IMR-90 (cell line): ENCODE results near the gene SLIT3. TPM values are rescaled to one million over a fixed set of nuclear protein-coding genes. Genes with fewer than 3 reads are reported as not detected.

Source experiments
- ATAC-seq: fragments of 200-7000 bp; cut with Tn5 transposase; 2 replicates; pipeline ENCODE4 v1.9.1; 2020; ENCODE audit warnings: low read depth, mild to moderate bottlenecking, moderate library complexity
- BruUV-seq: library from RNA; stranded (reverse); fragments of 400-500 nt; replicated peaks from 2 replicates; lab custom pipeline; 2021; lab: Mats Ljungman, UMichigan
- CTCF ChIA-PET: fragments of 300-600 bp; formaldehyde crosslinking; extraction: SDS; loops from one replicate; lab custom pipeline; 2021; ENCODE audit warnings: antibody characterized with exemption; lab: Yijun Ruan, JAX
- POLR2A ChIA-PET: fragments of 300-600 bp; sonication (Branson Sonifier 250); formaldehyde crosslinking; loops from one replicate; lab custom pipeline; 2022; ENCODE audit warnings: antibody characterized with exemption; ENCODE audit not compliant: unreplicated experiment; lab: Charles Lee
- DNase-seq: peaks from one replicate; pipeline ENCODE4 v3.0.0; 2013
- H2AFZ ChIP-seq: replicated peaks from 2 replicates; pipeline ENCODE3; 2013; ENCODE audit warnings: low read length, mild to moderate bottlenecking; ENCODE audit not compliant: poor library complexity
- H2AK5ac ChIP-seq: 2 replicates; pipeline ENCODE4 v1.6.1; 2013; ENCODE audit warnings: low read depth, low read length, inconsistent platforms
- H2AK9ac ChIP-seq: replicated peaks from 2 replicates; pipeline ENCODE3; 2013; ENCODE audit warnings: mild to moderate bottlenecking, low read depth, low read length, moderate library complexity; ENCODE audit not compliant: poor library complexity
- H2BK120ac ChIP-seq: 2 replicates; pipeline ENCODE4 v1.6.1; 2013; ENCODE audit warnings: low read depth, low read length, inconsistent platforms
- H2BK15ac ChIP-seq: 3 replicates; pipeline ENCODE4 v1.6.1; 2013; ENCODE audit warnings: low read depth, low read length, inconsistent platforms
- H2BK20ac ChIP-seq: 2 replicates; pipeline ENCODE4 v1.6.1; 2013; ENCODE audit warnings: low read depth, mild to moderate bottlenecking, inconsistent platforms, low read length, moderate library complexity
- H2BK5ac ChIP-seq: 2 replicates; pipeline ENCODE4 v1.6.1; 2013; ENCODE audit warnings: mild to moderate bottlenecking, low read depth, low read length, inconsistent platforms; ENCODE audit not compliant: poor library complexity, severe bottlenecking
- H3K14ac ChIP-seq: replicated peaks from 2 replicates; pipeline ENCODE4 v1.6.1; 2013; ENCODE audit warnings: low read depth, low read length, inconsistent platforms
- H3K18ac ChIP-seq: 2 replicates; pipeline ENCODE4 v1.6.1; 2013; ENCODE audit warnings: low read depth, low read length, control low read depth
- H3K23ac ChIP-seq: 2 replicates; pipeline ENCODE4 v1.6.1; 2013; ENCODE audit warnings: low read depth, low read length, inconsistent platforms
- H3K27ac ChIP-seq: 2 replicates; pipeline ENCODE4 v1.5.1; 2013; ENCODE audit warnings: mild to moderate bottlenecking, control low read depth, low read length; ENCODE audit not compliant: insufficient read depth
- H3K27me3 ChIP-seq: 2 replicates; pipeline ENCODE4 v1.6.1; 2013; ENCODE audit warnings: low read length; ENCODE audit not compliant: control insufficient read depth, insufficient read depth
- H3K36me3 ChIP-seq: 2 replicates; pipeline ENCODE4 v1.6.1; 2013; ENCODE audit warnings: low read length, mixed read lengths; ENCODE audit not compliant: control insufficient read depth, insufficient read depth
- H3K4ac ChIP-seq: 2 replicates; pipeline ENCODE4 v1.6.1; 2013; ENCODE audit warnings: low read depth, low read length, inconsistent platforms
- H3K4me1 ChIP-seq: 2 replicates; pipeline ENCODE4 v1.6.1; 2013; ENCODE audit warnings: low read length, mixed read lengths; ENCODE audit not compliant: control insufficient read depth, insufficient read depth
- H3K4me2 ChIP-seq: 2 replicates; pipeline ENCODE4 v1.6.1; 2013; ENCODE audit warnings: low read depth, mild to moderate bottlenecking, control low read depth, low read length, moderate library complexity
- H3K4me3 ChIP-seq: 2 replicates; pipeline ENCODE4 v1.5.1; 2013; ENCODE audit warnings: low read depth, mild to moderate bottlenecking, control low read depth, low read length, moderate library complexity; ENCODE audit not compliant: insufficient read depth
- H3K56ac ChIP-seq: 2 replicates; pipeline ENCODE4 v1.6.1; 2013; ENCODE audit warnings: low read length, inconsistent platforms; ENCODE audit not compliant: insufficient read depth; ENCODE audit errors: extremely low read depth
- H3K79me1 ChIP-seq, 2 experiments: 2 replicates each; pipeline ENCODE4 v1.6.1; 2013; ENCODE audit warnings: low read length in 2 of 2, inconsistent platforms in 1 of 2, low read depth in 1 of 2
- H3K9ac ChIP-seq: 2 replicates; pipeline ENCODE4 v1.6.1; 2013; ENCODE audit warnings: low read depth, low read length, control low read depth
- H3K9me1 ChIP-seq: 2 replicates; pipeline ENCODE4 v1.6.1; 2013; ENCODE audit warnings: low read length, inconsistent platforms; ENCODE audit not compliant: insufficient read depth
- H3K9me3 ChIP-seq: 2 replicates; pipeline ENCODE4 v1.6.1; 2013; ENCODE audit warnings: low read length; ENCODE audit not compliant: control insufficient read depth, insufficient read depth
- H4K20me1 ChIP-seq: 2 replicates; pipeline ENCODE4 v1.6.1; 2013; ENCODE audit warnings: low read length, inconsistent platforms; ENCODE audit not compliant: insufficient read depth
- H4K5ac ChIP-seq: 2 replicates; pipeline ENCODE4 v1.6.1; 2013; ENCODE audit warnings: mild to moderate bottlenecking, low read depth, low read length, control low read depth
- H4K8ac ChIP-seq, 2 experiments: 2 replicates each; pipeline ENCODE4 v1.6.1; 2013; ENCODE audit warnings: low read depth in 2 of 2, low read length in 2 of 2, control low read depth in 1 of 2, inconsistent platforms in 1 of 2
- H4K91ac ChIP-seq: 2 replicates; pipeline ENCODE4 v1.6.1; 2013; ENCODE audit warnings: low read depth, low read length, inconsistent platforms; ENCODE audit not compliant: insufficient read depth
- BHLHE40 ChIP-seq: fragments of 150-350 bp; IDR thresholded peaks from 2 replicates; pipeline ENCODE4 v1.6.1; 2016; ENCODE audit warnings: mild to moderate bottlenecking, low read depth, low read length
- CEBPB ChIP-seq: IDR thresholded peaks from 2 replicates; pipeline ENCODE4 v1.6.1; 2012; ENCODE audit warnings: low read depth, low read length, improper control_type of control experiment
- CHD1 ChIP-seq: IDR thresholded peaks from 2 replicates; pipeline ENCODE4 v1.6.1; 2012; ENCODE audit warnings: low read depth, low read length, improper control_type of control experiment
- CTCF ChIP-seq: conservative IDR thresholded peaks from 2 replicates; pipeline ENCODE4 v1.5.1; 2012; ENCODE audit warnings: mild to moderate bottlenecking, low read depth, low read length, improper control_type of control experiment
- ELK1 ChIP-seq: fragments of 150-350 bp; IDR thresholded peaks from 2 replicates; pipeline ENCODE4 v1.6.1; 2016; ENCODE audit warnings: low read depth, mild to moderate bottlenecking, low read length, moderate library complexity, borderline replicate concordance
- MAZ ChIP-seq: IDR thresholded peaks from 2 replicates; pipeline ENCODE4 v1.6.1; 2012; ENCODE audit warnings: low read depth, mild to moderate bottlenecking, low read length, improper control_type of control experiment, moderate library complexity, borderline replicate concordance
- MXI1 ChIP-seq: IDR thresholded peaks from 2 replicates; pipeline ENCODE4 v1.6.1; 2012; ENCODE audit warnings: low read depth, mild to moderate bottlenecking, low read length, moderate library complexity, borderline replicate concordance
- NFE2L2 ChIP-seq: fragments of 150-350 bp; IDR thresholded peaks from 2 replicates; pipeline ENCODE4 v1.6.1; 2016; ENCODE audit warnings: low read depth, mild to moderate bottlenecking, low read length
- POLR2A ChIP-seq: IDR thresholded peaks from 2 replicates; pipeline ENCODE4 v1.6.1; 2012; ENCODE audit warnings: mild to moderate bottlenecking, low read depth, low read length
- RAD21 ChIP-seq: IDR thresholded peaks from 2 replicates; pipeline ENCODE4 v1.6.1; 2012; ENCODE audit warnings: low read length, improper control_type of control experiment
- RCOR1 ChIP-seq: IDR thresholded peaks from 2 replicates; pipeline ENCODE4 v1.6.1; 2012; ENCODE audit warnings: mild to moderate bottlenecking, low read length, improper control_type of control experiment; ENCODE audit not compliant: insufficient replicate concordance
- RFX5 ChIP-seq: IDR thresholded peaks from 2 replicates; pipeline ENCODE4 v1.8.0; 2012; ENCODE audit warnings: low read depth, mild to moderate bottlenecking, low read length, moderate library complexity
- SMC3 ChIP-seq: fragments of 150-350 bp; IDR thresholded peaks from 2 replicates; pipeline ENCODE4 v1.6.1; 2016; ENCODE audit warnings: low read depth, mild to moderate bottlenecking, antibody characterized with exemption, low read length, moderate library complexity
- USF2 ChIP-seq: fragments of 150-350 bp; IDR thresholded peaks from 2 replicates; pipeline ENCODE4 v1.6.1; 2017; ENCODE audit warnings: mild to moderate bottlenecking, antibody characterized with exemption, low read length, low read depth
- WGBS, 2 experiments: methylation state at CpG; one replicate each; pipeline versions ENCODE4 v1.1.5 to v1.1.7; 2013; ENCODE audit warnings: missing lambda C conversion rate in 2 of 2; ENCODE audit not compliant: insufficient read length in 1 of 2; ENCODE audit errors: extremely low coverage in 2 of 2; 5-methylcytosine and 5-hydroxymethylcytosine counted together
- dilution Hi-C: fragments of 300-500 bp; cut with HindIII; formaldehyde crosslinking; loops from one replicate; pipeline ENCODE4 v1.14.3; 2018; ENCODE audit warnings: low sequenced_read_pairs; ENCODE audit not compliant: unreplicated experiment
- in situ Hi-C: fragments of 300-500 bp; cut with MboI; formaldehyde crosslinking; loops from 3 replicates; pipeline ENCODE4 v1.14.3; 2019; ENCODE audit warnings: low sequenced_read_pairs, inconsistent platforms, mixed read lengths
- intact Hi-C: fragments of 100-400 bp; cut with micrococcal nuclease; formaldehyde crosslinking; loops from 2 replicates; pipeline ENCODE4 v1.10.0; 2022
- polyA plus RNA-seq, 3 experiments: library from polyadenylated mRNA; depleted of rRNA; stranded (reverse); fragments of >200 nt; gene quantifications; 2 replicates each; pipeline ENCODE4 v1.2.3, GENCODE V29; 2012; ENCODE audit warnings: low replicate concordance in 1 of 3
- total RNA-seq: library from RNA; depleted of rRNA; stranded (reverse); fragments of >200 nt; gene quantifications from 2 replicates; pipeline ENCODE4 v1.2.3, GENCODE V29; 2012

Gene SLIT3
- total and polyA plus RNA-seq, 2 of the 4 experiments (the other 2 are of a cell fraction), result 0.18 to 0.50 TPM

GRCh38 chr5:169064093-169064492 lies 236.8 kb downstream of the SLIT3 start:
- H2AK5ac ChIP-seq, result no peak overlapping the region
- no peak overlapping the region for H2BK120ac ChIP-seq
- H3K23ac ChIP-seq, result no peak overlapping the region
- H3K4me3 ChIP-seq, result no peak overlapping the region
- no peaks in the 10 kb centered on the region for H3K27me3 ChIP-seq
- H3K9ac ChIP-seq, result no peak overlapping the region
- in situ Hi-C loops (no loop called here), dilution Hi-C loops (no loop called here), intact Hi-C loops (no loop called here)
- no peak overlapping the region for H3K27ac ChIP-seq
- H2AFZ ChIP-seq, result no peak overlapping the region
- WGBS, 2 experiments, result no CpG with 5 or more reads among the region's 3 CpGs
- H3K36me3 ChIP-seq, result no peaks in the 10 kb centered on the region
- no peak overlapping the region for H4K8ac ChIP-seq
- no peaks in the 10 kb centered on the region for H3K9me1 ChIP-seq
- DNase-seq (no peak), ATAC-seq (no peak)
- no peak overlapping the region for H3K18ac ChIP-seq
- no peak overlapping the region for H3K4ac ChIP-seq
- H3K14ac ChIP-seq, result no peak overlapping the region
- no peak overlapping the region for H2BK20ac ChIP-seq
- H4K91ac ChIP-seq, result no peak overlapping the region
- H2BK15ac ChIP-seq, result no peak overlapping the region
- BruUV-seq, result no TSS peak
- POLR2A ChIA-PET, result no interaction called here
- CTCF ChIA-PET, result no interaction called here
- no peak overlapping the region for H3K56ac ChIP-seq
- no peaks in the 10 kb centered on the region for H3K4me1 ChIP-seq
- H3K79me1 ChIP-seq, result no peaks in the 10 kb centered on the region
- H3K9me3 ChIP-seq, result no peaks in the 10 kb centered on the region; the same call in 1 of the 2 replicates
- TF ChIP-seq RCOR1, result no peak
- TF ChIP-seq POLR2A, result no peak
- no peak for TF ChIP-seq RAD21
- no peak for TF ChIP-seq NFE2L2
- TF ChIP-seq MXI1, result no peak
- TF ChIP-seq MAZ, result no peak
- no peak for TF ChIP-seq RFX5
- no peak for TF ChIP-seq USF2
- TF ChIP-seq BHLHE40, result no peak
- TF ChIP-seq SMC3, result no peak
- no peak for TF ChIP-seq CTCF
- no peak for TF ChIP-seq ELK1
- TF ChIP-seq CEBPB, result no peak
- no peak for TF ChIP-seq CHD1
- no peak overlapping the region for H2AK9ac ChIP-seq
- H4K5ac ChIP-seq, result no peak overlapping the region
- H2BK5ac ChIP-seq, result no peak overlapping the region
- H3K4me2 ChIP-seq, result no peak overlapping the region
- H4K20me1 ChIP-seq, result no peaks in the 10 kb centered on the region
